Hepatocyte (in vitro differentiated cells): ENCODE measurements around the gene EIF6.
"Not testable (repeated sequence)": the region's sequence is repeated elsewhere in the genome, so short reads cannot be mapped to it uniquely, and the experiment has no call there.

ENCODE experiments used
- CTCF ChIP-seq: fragments of 200-600 bp; sonication (generic); IDR thresholded peaks from 2 replicates; pipeline ENCODE4 v1.5.1; 2016; ENCODE audit warnings: antibody characterized with exemption, mild to moderate bottlenecking; ENCODE audit not compliant: poor library complexity
- EZH2 ChIP-seq: fragments of 200-600 bp; sonication (generic); IDR thresholded peaks from 2 replicates; pipeline ENCODE4 v1.6.1; 2016; ENCODE audit warnings: antibody characterized with exemption, mild to moderate bottlenecking, borderline replicate concordance

GRCh38 chr20:35262731-35263531 lies 21.6 kb downstream of the EIF6 start:
- TF ChIP-seq EZH2, CTCF: not testable (repeated sequence)
